ENCODE results near the gene CNOT1.

DNA sequence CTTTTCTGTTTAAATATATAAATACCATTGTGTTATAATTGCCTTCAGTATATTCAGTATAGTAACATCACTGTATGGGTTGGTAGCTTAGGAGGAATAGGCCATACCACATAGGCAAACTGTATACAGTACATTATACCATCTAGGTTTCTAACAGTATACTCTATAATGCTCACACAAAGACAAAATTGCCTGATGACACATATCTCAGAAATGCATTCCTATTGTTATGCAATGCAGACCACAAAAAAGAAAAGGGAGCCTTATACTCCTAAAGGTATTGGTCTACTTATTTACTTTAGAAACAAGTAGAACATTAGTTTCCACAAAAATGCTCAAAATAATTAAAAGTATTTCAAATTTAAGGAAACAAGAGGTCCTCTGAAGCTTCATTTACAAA is 66.4 kb downstream of the CNOT1 start:
- TF ChIP-seq POLR2AphosphoS5 (IDR thresholded peaks at IDR 0.05; ENCODE audit: low read depth, low read length) (no peak), POLR2A (IDR thresholded peaks at IDR 0.05; ENCODE audit: low read depth, low read length) (no peak)

Measured in GM12892 (cell line).